Fibroblast of skin of scalp (primary cell): ENCODE measurements around the gene NOX3. TPM values are rescaled to one million over a fixed set of nuclear protein-coding genes. Genes with fewer than 3 reads are reported as not detected.
"Not testable (repeated sequence)": the region's sequence is repeated elsewhere in the genome, so short reads cannot be mapped to it uniquely, and the experiment has no call there.

Experiments used
- DNase-seq: peaks from one replicate; pipeline ENCODE4 v3.0.0-alpha.2; 2013
- polyA plus RNA-seq, 2 experiments: library from polyadenylated mRNA; unstranded; fragments of 120-200 nt; gene quantifications; one replicate each; pipeline ENCODE4 v1.2.1, GENCODE V29; 2013; ENCODE audit not compliant: insufficient read length in 2 of 2

Gene NOX3
- not detected for polyA plus RNA-seq (2013, experiment 1 of 2; ENCODE audit: insufficient read length)
- polyA plus RNA-seq (2013, experiment 2 of 2; ENCODE audit: insufficient read length), result not detected

GRCh38 chr6:155455766-155456165 lies at the start of gene NOX3:
TSS of gene NOX3 (minus strand) at chr6:155455839. CDS start at chr6:155455800, 39 bp downstream.
- no peak for DNase-seq

GRCh38 chr6:155504848-155505607 lies 49.4 kb upstream of the NOX3 start:
- no peak for DNase-seq

- DNase-seq, result no peak
Observed at GRCh38 chr6:155502393-155502792, 46.8 kb upstream of the NOX3 start.

- no peak for DNase-seq
Observed at GRCh38 chr6:155499574-155499973, 43.9 kb upstream of the NOX3 start.

- DNase-seq, result peak; percentile 31
Observed at GRCh38 chr6:155498370-155498769, 42.7 kb upstream of the NOX3 start.

- DNase-seq, result no peak
Observed at GRCh38 chr6:155497273-155497672, 41.6 kb upstream of the NOX3 start.

GRCh38 chr6:155495011-155495768 lies 39.6 kb upstream of the NOX3 start:
- peak; percentile 86 for DNase-seq

GRCh38 chr6:155493694-155494143 lies 38.1 kb upstream of the NOX3 start:
- DNase-seq, result peak; percentile 99

GRCh38 chr6:155493026-155493693 lies 37.5 kb upstream of the NOX3 start:
- DNase-seq, result no peak

- no peak for DNase-seq
Observed at GRCh38 chr6:155492061-155492735, 36.6 kb upstream of the NOX3 start.

GRCh38 chr6:155491421-155491820 lies 35.8 kb upstream of the NOX3 start:
- DNase-seq, result no peak

GRCh38 chr6:155488197-155488596 lies 32.6 kb upstream of the NOX3 start:
- DNase-seq, result not testable (repeated sequence)

GRCh38 chr6:155487371-155488130 lies 31.9 kb upstream of the NOX3 start:
- DNase-seq, result no peak

- no peak for DNase-seq
Observed at GRCh38 chr6:155486721-155487294, 31.2 kb upstream of the NOX3 start.

GRCh38 chr6:155485756-155486155 lies 30.1 kb upstream of the NOX3 start:
- DNase-seq, result no peak

GRCh38 chr6:155483858-155484257 lies 28.2 kb upstream of the NOX3 start:
- DNase-seq, result no peak

GRCh38 chr6:155481215-155481614 lies 25.6 kb upstream of the NOX3 start:
- DNase-seq, result peak; percentile 92

GRCh38 chr6:155473741-155474140 lies 18.1 kb upstream of the NOX3 start:
- no peak for DNase-seq

- peak; percentile 47 for DNase-seq
Observed at GRCh38 chr6:155472886-155473285, 17.2 kb upstream of the NOX3 start.

- not testable (repeated sequence) for DNase-seq
Observed at GRCh38 chr6:155470979-155471616, 15.5 kb upstream of the NOX3 start.

GRCh38 chr6:155468543-155468942 lies 12.9 kb upstream of the NOX3 start:
- not testable (repeated sequence) for DNase-seq
